Measurements from ENCODE around the gene INF2. TPM values are rescaled to one million over a fixed set of nuclear protein-coding genes. Genes with fewer than 3 reads are reported as not detected.

INF2 gene
- total and polyA plus RNA-seq, 4 donors, result 13.1 to 51.6 (median 25.5) TPM

DNA sequence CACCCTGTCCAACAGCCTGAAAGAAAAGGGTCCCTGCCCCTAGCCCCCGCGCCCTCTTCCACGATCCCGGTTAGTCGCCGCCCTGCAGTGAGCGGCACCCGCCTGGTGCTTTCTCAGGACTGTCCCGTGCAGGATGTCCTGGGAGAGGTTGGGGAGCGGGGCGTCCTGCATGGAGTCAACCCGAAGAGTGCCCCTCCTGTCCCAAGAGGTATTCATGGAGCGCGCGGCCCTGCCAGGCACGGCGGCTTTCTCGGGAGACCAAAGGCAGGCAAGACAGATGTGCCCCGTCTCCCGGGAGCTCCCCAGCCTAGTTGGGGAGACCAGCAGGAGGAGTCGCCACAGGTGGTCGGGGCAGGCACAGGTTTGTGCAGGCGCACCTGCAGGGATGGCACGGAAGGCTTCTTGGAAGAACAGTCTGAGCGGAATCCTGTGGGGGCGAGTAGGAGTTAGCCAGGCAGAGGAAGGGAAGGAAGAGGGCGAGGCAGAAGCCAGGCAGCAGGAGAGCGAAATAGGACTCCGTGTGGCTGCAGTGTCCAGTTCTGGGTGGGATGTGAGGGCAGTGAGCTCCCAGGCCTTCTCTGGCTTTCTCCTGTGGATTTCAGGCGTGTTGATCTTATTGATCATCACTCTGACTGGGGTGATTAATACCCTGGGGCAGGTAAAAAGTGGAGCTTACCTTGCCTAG lies 64.3 kb downstream of the INF2 start:
- TF ChIP-seq NR2F2 (IDR thresholded peaks at IDR 0.05) (no peak), FOXA1 (IDR thresholded peaks at IDR 0.05) (peak; percentile 4)
- H3K4me3 ChIP-seq (ENCODE audit: low read depth in 1 of 3, low read length in 3 of 3), result peak overlapping the region; percentile 51 to 95 (median 85)
- peaks cover 2 to 26% (median 13%) of the 10 kb centered on the region in 4 donors for H3K36me3 ChIP-seq (ENCODE audit: control insufficient read depth in 4 of 4, insufficient read depth in 3 of 4, low read depth in 1 of 4, low read length in 3 of 4)
- H3K27me3 ChIP-seq (ENCODE audit: control insufficient read depth in 4 of 4, insufficient read depth in 4 of 4, low read length in 3 of 4), result no peaks in the 10 kb centered on the region
- 1% methylated on average over 30 of the region's 30 CpGs for WGBS
- no peak for DNase-seq (ENCODE audit: low spot score)
- peak overlapping the region; percentile 58 to 89 for H3K27ac ChIP-seq (ENCODE audit: low read depth in 1 of 2, low read length in 2 of 2)
- no peaks in the 10 kb centered on the region for H3K9me3 ChIP-seq (ENCODE audit: control insufficient read depth in 4 of 4, low read length in 3 of 4)
- H3K4me1 ChIP-seq (ENCODE audit: control insufficient read depth in 4 of 4, insufficient read depth in 4 of 4, low read length in 3 of 4), result peaks cover 12 to 48% (median 40%) of the 10 kb centered on the region in 4 donors
- peak overlapping the region; percentile 47 to 83 for H3K9ac ChIP-seq (ENCODE audit: low read depth in 1 of 2, low read length in 2 of 2)

DNA sequence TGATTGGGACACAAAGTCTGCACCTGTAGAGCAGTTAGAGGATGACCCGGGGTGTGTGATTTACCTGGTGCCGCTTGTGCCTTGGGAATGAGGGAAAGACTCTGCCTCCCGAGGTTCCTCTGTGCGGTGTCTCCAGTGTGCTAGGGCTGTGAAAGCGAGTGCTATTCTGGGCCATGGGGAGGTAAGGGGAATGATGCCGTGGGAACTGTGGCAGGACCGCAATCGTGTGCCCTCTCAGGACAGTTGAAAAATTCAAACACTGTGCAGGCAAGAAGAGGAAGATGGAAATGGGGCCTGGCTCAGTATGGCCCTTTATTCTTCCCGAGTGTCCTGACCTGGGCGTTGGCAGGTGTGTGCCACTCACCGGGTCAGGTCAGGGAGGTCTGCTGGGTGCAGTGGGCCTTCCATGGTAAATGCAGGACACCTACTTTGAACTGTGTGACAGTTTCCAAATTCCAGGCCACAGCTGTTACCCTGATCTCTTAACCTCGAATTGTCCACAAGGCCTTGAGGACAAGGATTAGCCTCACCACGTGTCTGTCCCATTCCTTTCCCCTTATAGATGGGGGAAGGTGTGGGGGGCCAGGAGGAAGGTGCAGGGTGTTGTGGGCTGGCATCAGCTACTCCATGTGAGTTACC lies 64.9 kb downstream of the INF2 start:
- Histone ChIP-seq H3K36me3 (ENCODE audit: control insufficient read depth in 4 of 4, insufficient read depth in 3 of 4, low read depth in 1 of 4, low read length in 3 of 4) (peaks cover 3 to 31% (median 18%) of the 10 kb centered on the region in 4 donors), H3K9me3 (ENCODE audit: control insufficient read depth in 4 of 4, low read length in 3 of 4) (no peaks in the 10 kb centered on the region), H3K9ac (ENCODE audit: low read depth in 1 of 2, low read length in 2 of 2) (peak overlapping the region; percentile 47 to 83), H3K27ac (ENCODE audit: low read depth in 1 of 2, low read length in 2 of 2) (peak overlapping the region; percentile 58 to 89), H3K4me1 (ENCODE audit: control insufficient read depth in 4 of 4, insufficient read depth in 4 of 4, low read length in 3 of 4) (peaks cover 12 to 42% (median 35%) of the 10 kb centered on the region in 4 donors), H3K27me3 (ENCODE audit: control insufficient read depth in 4 of 4, insufficient read depth in 4 of 4, low read length in 3 of 4) (no peaks in the 10 kb centered on the region), H3K4me3 (ENCODE audit: low read depth in 1 of 3, low read length in 3 of 3) (peak overlapping the region; percentile 51 to 95 (median 85))
- WGBS, result 29% methylated on average over 13 of the region's 13 CpGs
- no peak for TF ChIP-seq TAF1 (conservative IDR thresholded peaks at IDR 0.05)
- TF ChIP-seq RXRA (IDR thresholded peaks at IDR 0.05), result peak; percentile 36 to 67
- TF ChIP-seq HNF4A (conservative IDR thresholded peaks at IDR 0.05), result peak; percentile 36 to 72
- TF ChIP-seq FOXA2 (IDR thresholded peaks at IDR 0.05), result no peak
- no peak for TF ChIP-seq HNF4G (IDR thresholded peaks at IDR 0.05)
- TF ChIP-seq GABPA (IDR thresholded peaks at IDR 0.05 in 1 of 2, conservative IDR thresholded peaks at IDR 0.05 in 1 of 2), result no peak
- DNase-seq (ENCODE audit: low spot score), result no peak

DNA sequence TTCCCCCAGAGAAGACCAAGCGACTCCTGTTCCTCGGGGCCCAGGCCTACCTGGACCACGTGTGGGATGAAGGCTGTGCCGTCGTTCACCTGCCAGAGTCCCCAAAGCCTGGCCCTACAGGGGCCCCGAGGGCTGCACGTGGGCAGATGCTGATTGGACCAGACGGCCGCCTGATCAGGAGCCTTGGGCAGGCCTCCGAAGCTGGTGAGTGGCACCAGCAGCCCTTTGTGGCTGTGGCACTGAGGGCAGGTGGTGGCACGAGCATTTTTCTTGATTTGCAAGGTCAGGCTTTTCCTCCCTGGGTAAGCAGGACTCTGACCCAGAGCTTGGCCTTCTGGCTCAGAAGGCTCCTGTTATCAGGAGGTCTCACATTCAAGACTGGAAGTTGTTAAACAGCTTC lies 66.2 kb downstream of the INF2 start:
- H3K36me3 ChIP-seq (ENCODE audit: control insufficient read depth in 4 of 4, insufficient read depth in 3 of 4, low read depth in 1 of 4, low read length in 3 of 4), result peaks cover 5 to 37% (median 18%) of the 10 kb centered on the region in 4 donors
- no peak for DNase-seq (ENCODE audit: low spot score)
- H3K9me3 ChIP-seq (ENCODE audit: control insufficient read depth in 4 of 4, low read length in 3 of 4), result no peaks in the 10 kb centered on the region
- peaks cover 8 to 34% (median 31%) of the 10 kb centered on the region in 4 donors for H3K4me1 ChIP-seq (ENCODE audit: control insufficient read depth in 4 of 4, insufficient read depth in 4 of 4, low read length in 3 of 4)
- H3K9ac ChIP-seq (ENCODE audit: low read depth in 1 of 2, low read length in 2 of 2), result no peak overlapping the region
- no peak overlapping the region for H3K27ac ChIP-seq (ENCODE audit: low read depth in 1 of 2, low read length in 2 of 2)
- TF ChIP-seq HNF4A (conservative IDR thresholded peaks at IDR 0.05), result peak in 1 of 2 donors; percentile 40
- TF ChIP-seq, protein P1, sequence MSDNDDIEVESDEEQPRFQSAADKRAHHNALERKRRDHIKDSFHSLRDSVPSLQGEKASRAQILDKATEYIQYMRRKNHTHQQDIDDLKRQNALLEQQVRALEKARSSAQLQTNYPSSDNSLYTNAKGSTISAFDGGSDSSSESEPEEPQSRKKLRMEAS (IDR thresholded peaks at IDR 0.05), result no peak
- no peaks in the 10 kb centered on the region for H3K27me3 ChIP-seq (ENCODE audit: control insufficient read depth in 4 of 4, insufficient read depth in 4 of 4, low read length in 3 of 4)
- no peak overlapping the region for H3K4me3 ChIP-seq (ENCODE audit: low read depth in 1 of 3, low read length in 3 of 3)
- 52% methylated on average over 11 of the region's 11 CpGs for whole genome bisulfite sequencing

DNA sequence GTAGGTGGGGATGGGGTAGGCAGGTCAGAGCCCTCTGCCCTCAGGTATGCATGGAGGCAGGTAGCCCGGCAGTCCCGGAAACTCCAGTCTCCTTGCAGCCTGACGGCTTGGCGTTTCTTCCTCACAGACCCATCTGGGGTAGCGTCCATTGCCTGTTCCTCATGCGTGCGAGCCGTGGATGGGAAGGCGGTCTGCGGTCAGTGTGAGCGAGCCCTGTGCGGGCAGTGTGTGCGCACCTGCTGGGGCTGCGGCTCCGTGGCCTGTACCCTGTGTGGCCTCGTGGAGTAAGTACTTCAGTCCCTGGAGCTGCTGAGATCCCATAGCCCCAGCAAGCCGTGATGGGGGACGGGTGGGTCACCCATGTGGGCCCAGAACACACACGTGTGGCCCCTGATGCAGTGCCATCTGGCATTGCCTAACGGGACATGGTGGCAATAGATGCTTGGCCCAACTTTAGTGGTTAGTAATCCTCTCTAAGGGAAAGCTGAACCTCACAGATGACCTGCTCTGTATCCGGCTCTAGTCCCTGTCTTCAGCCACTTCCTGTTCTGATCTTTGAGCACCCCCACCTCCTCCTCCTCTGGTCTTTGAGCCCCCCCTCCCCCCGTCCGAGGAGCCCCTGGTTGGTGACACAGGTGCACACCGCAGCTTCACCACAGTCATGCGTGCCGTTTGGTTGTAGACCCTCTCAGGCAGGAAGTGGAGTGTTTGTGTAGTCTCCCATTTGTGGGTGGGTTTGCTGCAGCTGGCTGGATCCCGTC lies 67.2 kb downstream of the INF2 start:
- WGBS, result 80% methylated on average over 27 of the region's 27 CpGs
- Histone ChIP-seq H3K27ac (ENCODE audit: low read depth in 1 of 2, low read length in 2 of 2) (no peak overlapping the region), H3K9ac (ENCODE audit: low read depth in 1 of 2, low read length in 2 of 2) (no peak overlapping the region), H3K27me3 (ENCODE audit: control insufficient read depth in 4 of 4, insufficient read depth in 4 of 4, low read length in 3 of 4) (no peaks in the 10 kb centered on the region), H3K9me3 (ENCODE audit: control insufficient read depth in 4 of 4, low read length in 3 of 4) (no peaks in the 10 kb centered on the region), H3K4me3 (ENCODE audit: low read depth in 1 of 3, low read length in 3 of 3) (no peak overlapping the region), H3K4me1 (ENCODE audit: control insufficient read depth in 4 of 4, insufficient read depth in 4 of 4, low read length in 3 of 4) (peaks cover 8 to 34% (median 31%) of the 10 kb centered on the region in 4 donors), H3K36me3 (ENCODE audit: control insufficient read depth in 4 of 4, insufficient read depth in 3 of 4, low read depth in 1 of 4, low read length in 3 of 4) (peaks cover 5 to 40% (median 18%) of the 10 kb centered on the region in 4 donors)
- no peak for DNase-seq (ENCODE audit: low spot score)
- TF ChIP-seq YY1 (IDR thresholded peaks at IDR 0.05), result no peak
